Amygdala (tissue), 56 donors: Measurements from ENCODE around the gene FAM168A.
A peak's percentile ranks its signal among the peaks of the same experiment; 100 is the strongest.
"Not testable (repeated sequence)": the region's sequence is repeated elsewhere in the genome, so short reads cannot be mapped to it uniquely, and the experiment has no call there.

Experiments used
- DNase-seq, 56 donors: peaks; one replicate each; lab custom pipeline; 2025; lab: John Stamatoyannopoulos, UW

Gene FAM168A

GRCh38 chr11:73445980-73446379, 151.9 kb downstream of the FAM168A start:
- DNase-seq, result no peak

DNA sequence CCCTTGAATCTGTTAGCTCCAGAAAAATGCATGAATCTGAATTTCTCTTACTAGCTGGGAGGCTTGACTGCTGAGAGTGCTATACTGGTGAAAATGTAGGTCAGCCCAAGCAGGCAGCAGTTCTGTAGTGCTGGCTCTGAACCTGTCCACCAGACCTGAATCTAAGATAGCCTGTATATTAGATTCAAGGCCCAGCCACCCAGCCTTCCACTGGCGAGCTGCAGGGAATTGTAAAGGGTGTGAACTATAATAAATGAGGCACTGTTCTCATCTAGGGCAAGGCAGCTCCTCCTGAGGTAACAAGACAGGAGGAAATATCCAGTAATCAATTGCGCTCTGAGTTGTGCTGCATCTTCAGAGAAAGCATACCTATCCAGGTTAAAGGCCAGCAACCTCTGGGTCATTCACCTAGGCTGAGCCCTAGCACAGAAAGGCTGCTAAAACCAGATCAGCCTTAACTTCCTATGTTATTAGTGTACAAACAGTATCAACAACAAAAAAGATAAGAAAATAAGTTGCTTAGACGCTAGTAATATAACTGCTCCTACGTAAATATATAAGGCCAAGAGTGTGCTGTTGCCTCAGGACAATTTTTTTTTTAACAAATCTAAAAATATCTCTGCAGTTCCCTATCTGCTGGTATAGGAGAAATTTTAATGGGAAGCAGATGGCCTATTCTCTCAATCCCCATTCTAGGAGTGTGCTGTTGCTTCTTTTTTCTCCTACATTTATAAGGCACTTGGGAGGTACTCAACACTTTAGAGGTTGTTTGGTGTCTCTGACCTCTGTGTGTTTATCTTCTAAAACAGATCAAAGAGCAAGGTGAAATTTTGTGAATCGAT, 158.7 kb downstream of the FAM168A start:
- peak in 5 of 56 donors; percentile 5 to 32 (median 14) for DNase-seq

DNA sequence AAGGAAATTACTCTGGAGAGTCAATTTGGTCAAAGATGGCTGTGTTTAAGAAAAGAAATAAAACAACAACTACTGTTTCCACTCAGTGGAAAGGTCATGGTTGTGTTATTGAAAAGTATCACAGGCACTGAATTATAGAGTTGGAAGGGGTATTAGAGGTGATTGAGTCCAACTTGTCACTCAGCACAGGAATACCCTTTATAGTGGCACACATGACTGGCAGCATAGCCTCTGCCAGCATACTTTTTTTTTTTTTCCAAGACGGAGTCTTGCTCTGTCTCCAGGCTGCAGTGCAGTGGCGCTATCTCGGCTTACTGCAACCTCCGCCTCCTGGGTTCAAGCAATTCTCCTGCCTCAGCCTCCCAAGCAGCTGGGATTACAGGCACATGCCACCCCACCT, 161.1 kb downstream of the FAM168A start:
- DNase-seq, result not testable (repeated sequence)

- no peak for DNase-seq
Observed at GRCh38 chr11:73431396-73431795, 166.5 kb downstream of the FAM168A start.

DNA sequence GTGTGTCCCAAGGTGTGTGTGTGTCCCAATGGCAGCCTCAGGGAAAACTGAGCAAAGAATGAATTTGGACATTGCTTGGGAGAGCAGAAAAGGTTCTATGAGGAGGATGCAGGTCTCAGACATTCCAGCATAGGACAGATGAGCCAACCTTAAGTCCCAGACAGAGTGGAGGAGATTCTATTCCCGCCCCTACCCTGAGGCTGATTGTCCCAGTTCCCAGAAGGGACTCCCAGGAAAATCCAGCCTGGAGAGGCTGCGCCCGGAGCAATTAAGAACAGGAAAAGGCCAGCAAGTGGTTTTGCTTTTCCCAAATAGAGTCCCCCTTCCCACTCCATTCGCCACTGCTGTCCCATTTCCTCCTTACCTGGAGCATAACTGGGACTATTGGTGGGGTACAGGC, 167.6 kb downstream of the FAM168A start:
- DNase-seq, result no peak

GRCh38 chr11:73429121-73429750, 168.7 kb downstream of the FAM168A start:
- no peak for DNase-seq

DNA sequence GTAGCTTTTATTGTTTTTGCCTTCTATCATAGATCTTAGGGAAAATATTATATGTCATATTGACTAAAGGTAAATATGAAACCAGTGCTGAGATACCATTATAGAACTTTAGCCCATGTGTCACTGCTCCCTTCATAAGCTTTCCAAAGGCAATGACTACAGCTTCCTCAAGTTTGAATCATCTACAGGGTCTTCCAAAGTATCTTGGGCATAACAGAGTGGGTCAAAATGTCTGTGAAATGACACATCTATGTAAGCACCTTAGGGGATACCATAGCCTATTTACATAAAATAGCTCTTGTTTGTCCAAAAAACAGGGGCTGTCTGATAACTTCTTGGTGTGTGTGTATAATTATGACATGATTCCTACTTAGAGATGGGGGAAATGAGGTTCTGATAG, 169.2 kb downstream of the FAM168A start:
- DNase-seq, result no peak

GRCh38 chr11:73428227-73428626, 169.7 kb downstream of the FAM168A start:
- DNase-seq, result no peak

DNA sequence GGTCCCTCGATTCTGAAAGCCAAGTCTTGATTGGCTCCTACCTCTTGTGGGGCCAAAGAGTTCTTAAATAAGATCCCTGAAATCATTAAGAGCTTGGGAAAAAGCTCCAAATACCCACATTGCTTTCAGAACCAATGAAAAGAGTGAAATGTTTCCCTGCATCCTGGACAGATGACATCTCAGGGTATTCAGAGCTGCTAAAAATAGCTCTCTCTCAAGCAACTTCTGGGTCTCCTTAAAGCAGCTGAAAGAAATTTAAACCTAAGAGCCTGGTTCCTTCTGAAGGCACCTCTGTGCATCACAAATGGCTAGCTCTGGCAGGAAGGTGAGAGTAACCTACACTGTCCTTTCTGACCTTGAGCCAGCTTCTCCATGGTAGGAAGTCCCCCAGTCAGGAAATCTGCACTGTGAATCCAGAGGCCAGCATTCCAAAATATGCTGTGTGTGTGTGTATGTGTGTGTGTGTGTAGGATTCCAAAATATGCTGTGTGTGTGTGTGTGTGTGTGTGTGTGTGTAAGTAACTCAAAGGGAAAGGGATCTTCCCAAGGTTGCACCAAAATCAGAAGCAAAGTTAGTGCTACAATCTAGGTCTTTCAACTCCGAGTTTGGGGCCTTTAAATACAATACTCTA, 171.6 kb downstream of the FAM168A start:
- no peak for DNase-seq

DNA sequence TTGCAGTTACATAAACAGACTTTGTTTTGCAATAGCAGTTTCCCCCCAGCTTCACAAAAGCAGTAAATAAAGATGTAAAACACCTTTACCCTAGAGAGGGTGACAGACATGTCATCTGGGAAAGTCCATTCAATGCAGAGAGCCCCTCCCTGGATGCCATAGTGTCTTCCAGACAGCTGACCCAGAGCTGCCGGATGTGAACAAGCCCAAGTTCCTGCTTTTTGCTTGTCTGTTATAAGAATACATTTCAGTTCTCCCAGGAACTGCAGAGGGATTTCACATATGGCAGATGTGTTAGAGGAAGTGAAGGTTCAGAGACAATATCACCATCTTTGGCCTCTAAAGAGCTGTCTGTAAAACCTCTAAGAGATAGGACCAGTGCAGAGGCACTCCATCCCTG, 172.8 kb downstream of the FAM168A start:
- peak in 1 of 56 donors; percentile 34 for DNase-seq

DNA sequence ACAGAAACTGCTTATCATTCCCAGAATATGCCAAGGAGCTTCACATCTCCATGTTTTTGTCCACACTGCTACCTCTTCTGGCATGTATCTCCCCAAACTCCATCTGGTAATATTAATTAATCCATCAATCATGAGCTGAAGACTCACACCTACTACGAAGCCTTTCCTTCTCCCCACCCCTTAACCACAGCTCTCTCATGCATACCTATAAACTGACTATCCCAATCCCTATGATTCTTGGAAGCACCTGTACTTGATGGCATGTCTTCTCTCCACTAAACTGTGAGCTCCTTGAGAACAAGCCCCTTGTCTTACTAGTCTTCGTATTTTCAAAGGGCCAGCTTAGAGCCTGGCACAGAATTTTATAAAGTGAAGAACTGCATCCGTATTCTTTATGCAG, 174.4 kb downstream of the FAM168A start:
- no peak for DNase-seq

DNA sequence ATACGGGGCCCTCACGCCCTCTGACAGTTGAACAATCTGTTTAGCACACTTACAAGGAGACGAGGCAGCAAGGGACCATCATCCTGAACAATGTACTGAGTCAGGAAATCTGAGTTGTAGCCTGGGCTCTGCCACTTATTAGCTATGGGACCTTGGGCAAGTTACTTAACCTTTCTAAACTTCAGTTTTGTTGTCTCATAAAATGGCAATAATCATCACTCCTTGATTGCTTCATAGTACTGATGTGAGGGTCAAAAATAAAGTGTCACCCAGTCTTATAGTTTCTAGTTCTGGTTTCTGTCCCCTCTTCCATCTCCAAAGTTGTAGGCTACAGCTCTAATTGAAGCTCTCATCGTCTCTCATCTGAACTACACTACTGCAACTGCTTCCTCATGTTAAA, 175.0 kb downstream of the FAM168A start:
- no peak for DNase-seq

DNA sequence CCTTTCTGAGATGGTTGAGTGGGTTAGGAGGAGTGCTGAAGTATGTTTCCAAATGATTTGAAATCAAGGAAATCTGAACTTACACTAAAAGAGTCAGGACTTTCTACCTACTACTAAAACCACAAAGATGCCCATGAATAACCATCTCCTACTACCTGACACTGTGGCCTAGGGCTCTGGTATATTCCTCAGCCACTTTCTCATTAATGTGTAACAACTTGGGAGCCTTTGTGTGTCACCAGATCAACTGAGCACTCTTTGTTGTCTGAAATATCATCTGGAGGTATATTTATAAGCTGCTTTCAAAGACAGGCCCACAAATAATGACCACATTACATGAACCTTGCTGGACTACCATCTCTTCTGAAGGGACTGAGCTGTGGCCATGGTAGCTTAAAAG, 177.8 kb downstream of the FAM168A start:
- DNase-seq, result no peak

- DNase-seq, result no peak
Observed at GRCh38 chr11:73416786-73417185, 181.1 kb downstream of the FAM168A start.

DNA sequence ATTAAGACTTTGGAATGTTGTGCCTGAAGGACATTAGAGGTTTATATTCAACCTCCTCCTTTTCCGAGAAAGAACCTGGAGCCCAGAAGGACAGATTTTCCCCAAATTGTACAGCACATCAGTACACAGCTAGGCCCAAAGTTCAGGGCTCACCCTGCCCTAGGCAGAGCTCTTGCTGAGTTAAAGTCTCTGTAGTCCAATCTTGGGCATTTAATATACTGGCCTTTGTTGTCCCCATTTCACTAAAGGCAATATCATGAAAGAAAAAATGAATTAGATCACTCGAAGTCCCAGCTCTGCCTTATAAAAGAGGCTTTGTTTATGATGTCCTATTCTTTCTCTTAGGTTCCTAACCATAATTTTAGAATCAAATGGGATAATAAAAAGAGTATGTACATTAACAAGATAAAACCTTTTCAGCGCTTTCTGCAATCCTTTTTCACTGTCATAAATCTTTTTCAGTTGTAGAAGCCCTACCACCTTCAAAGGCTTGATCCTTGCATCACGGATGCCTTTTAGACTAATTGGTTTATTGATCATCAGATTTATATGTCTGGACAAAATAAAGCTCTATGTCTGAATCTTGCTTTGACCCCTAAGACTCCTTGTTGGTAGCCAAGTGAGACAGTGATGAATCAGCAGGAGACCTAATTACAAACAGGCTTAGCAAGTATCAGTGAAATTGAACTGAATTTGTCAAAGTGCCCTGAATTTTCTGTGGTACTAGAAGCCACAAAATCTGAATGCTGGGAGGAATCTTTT, 181.9 kb downstream of the FAM168A start:
- DNase-seq, result no peak

- peak in 10 of 56 donors; percentile 17 to 51 (median 34) for DNase-seq
Observed at GRCh38 chr11:73414977-73415651, 182.8 kb downstream of the FAM168A start.

DNA sequence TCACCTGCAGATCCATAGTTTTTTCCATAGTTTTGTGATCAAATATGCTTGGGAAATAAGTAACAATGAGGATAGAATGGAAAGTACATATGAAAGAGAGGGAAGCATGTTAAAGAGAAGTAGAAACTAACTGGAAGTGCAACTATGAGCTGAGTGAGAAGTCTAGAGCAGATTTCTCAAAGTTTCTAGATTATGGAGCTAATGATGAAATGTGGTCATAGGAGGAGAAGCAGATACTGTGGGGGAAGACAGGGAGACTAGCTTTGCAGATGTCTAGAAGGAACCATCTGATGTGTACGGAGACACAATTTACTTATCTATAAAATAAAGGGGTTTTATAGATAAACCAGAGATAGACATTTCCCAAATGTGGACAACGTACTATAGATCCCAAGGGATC, 184.7 kb downstream of the FAM168A start:
- DNase-seq, result no peak

- DNase-seq, result no peak
Observed at GRCh38 chr11:73412308-73412707, 185.6 kb downstream of the FAM168A start.

- no peak for DNase-seq
Observed at GRCh38 chr11:73411031-73411430, 186.9 kb downstream of the FAM168A start.

DNA sequence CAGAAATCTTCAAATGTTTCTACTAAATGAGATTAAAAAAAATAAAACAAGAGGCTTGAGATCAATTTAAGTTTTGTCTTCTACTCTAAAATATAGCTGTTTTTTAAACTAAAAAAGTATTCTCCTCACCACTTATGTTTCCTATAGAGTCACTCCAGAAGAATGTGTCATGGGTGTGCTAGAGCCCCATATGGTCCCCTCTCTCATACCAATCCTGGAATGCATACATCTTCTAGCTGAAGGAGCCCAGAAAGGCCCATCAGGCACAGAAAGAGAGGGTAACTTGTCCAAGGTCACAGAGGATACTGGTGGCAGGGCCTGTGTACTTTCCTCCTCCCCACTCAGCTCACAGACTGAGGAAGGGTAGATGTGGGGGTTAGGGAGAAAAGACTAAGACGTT, 187.3 kb downstream of the FAM168A start:
- no peak for DNase-seq
